Right kidney (tissue), 1 donor: Measurements from ENCODE around the gene PRKAG2.
"Not testable (repeated sequence)": the region's sequence is repeated elsewhere in the genome, so short reads cannot be mapped to it uniquely, and the experiment has no call there.

Source experiments
- DNase-seq: peaks from one replicate; pipeline ENCODE4 v3.0.0-alpha.2; 2016

Gene PRKAG2

GRCh38 chr7:151785681-151785965, 91.3 kb downstream of the PRKAG2 start:
- no peak for DNase-seq

- no peak for DNase-seq
Observed at GRCh38 chr7:151784853-151785680, 91.8 kb downstream of the PRKAG2 start.

GRCh38 chr7:151783958-151784575, 92.8 kb downstream of the PRKAG2 start:
- no peak for DNase-seq

- peak; percentile 75 for DNase-seq
Observed at GRCh38 chr7:151782598-151783448, 94.1 kb downstream of the PRKAG2 start.

GRCh38 chr7:151782256-151782597, 94.7 kb downstream of the PRKAG2 start:
- not testable (repeated sequence) for DNase-seq

- no peak for DNase-seq
Observed at GRCh38 chr7:151781161-151781845, 95.6 kb downstream of the PRKAG2 start.

GRCh38 chr7:151780631-151781030, 96.3 kb downstream of the PRKAG2 start:
- DNase-seq: no peak

- DNase-seq: no peak
Observed at GRCh38 chr7:151779678-151780077, 97.2 kb downstream of the PRKAG2 start.

GRCh38 chr7:151779255-151779654, 97.7 kb downstream of the PRKAG2 start:
- DNase-seq: no peak

- no peak for DNase-seq
Observed at GRCh38 chr7:151777908-151778670, 98.8 kb downstream of the PRKAG2 start.

GRCh38 chr7:151777495-151777880, 99.4 kb downstream of the PRKAG2 start:
- DNase-seq: no peak

- DNase-seq: no peak
Observed at GRCh38 chr7:151776876-151777494, 99.9 kb downstream of the PRKAG2 start.

- DNase-seq: no peak
Observed at GRCh38 chr7:151776446-151776845, 100.5 kb downstream of the PRKAG2 start.

GRCh38 chr7:151775547-151776443, 101.1 kb downstream of the PRKAG2 start:
- no peak for DNase-seq

GRCh38 chr7:151774951-151775350, 102.0 kb downstream of the PRKAG2 start:
- DNase-seq: no peak

GRCh38 chr7:151773797-151774196, 103.1 kb downstream of the PRKAG2 start:
- no peak for DNase-seq

GRCh38 chr7:151770232-151770631, 106.7 kb downstream of the PRKAG2 start:
- no peak for DNase-seq

GRCh38 chr7:151769188-151769821, 107.6 kb downstream of the PRKAG2 start:
- no peak for DNase-seq

- no peak for DNase-seq
Observed at GRCh38 chr7:151768805-151769187, 108.1 kb downstream of the PRKAG2 start.

- DNase-seq: no peak
Observed at GRCh38 chr7:151767557-151767956, 109.4 kb downstream of the PRKAG2 start.
